Measurements from ENCODE around the gene GPR34. TPM values are rescaled to one million over a fixed set of nuclear protein-coding genes. Genes with fewer than 3 reads are reported as not detected.
A peak's percentile ranks its signal among the peaks of the same experiment; 100 is the strongest.

The GPR34 gene
- polyA plus RNA-seq, 2 of the 4 experiments (the other 2 are of a cell fraction) = 0.23 TPM; not detected in 1

DNA sequence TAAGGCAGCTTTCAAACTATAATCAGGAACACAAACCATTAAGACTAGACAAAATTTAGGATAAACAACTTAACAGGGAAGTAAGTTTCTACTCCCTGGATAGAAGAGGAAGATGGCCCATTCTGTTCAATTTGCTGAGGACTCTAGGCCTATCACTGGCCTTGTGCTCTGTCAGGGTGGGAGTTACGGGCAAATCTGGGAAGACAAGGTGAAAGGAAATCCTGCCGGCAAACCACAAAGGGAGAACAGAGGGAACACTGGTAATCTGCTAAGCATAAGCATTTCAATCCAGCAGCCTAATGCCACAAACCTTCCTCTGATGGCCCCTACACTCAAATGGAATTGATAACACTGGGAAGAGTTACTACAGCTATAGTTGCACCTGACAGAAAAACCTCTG lies 43.5 kb downstream of the GPR34 start (continued):
- TF ChIP-seq, protein P1, sequence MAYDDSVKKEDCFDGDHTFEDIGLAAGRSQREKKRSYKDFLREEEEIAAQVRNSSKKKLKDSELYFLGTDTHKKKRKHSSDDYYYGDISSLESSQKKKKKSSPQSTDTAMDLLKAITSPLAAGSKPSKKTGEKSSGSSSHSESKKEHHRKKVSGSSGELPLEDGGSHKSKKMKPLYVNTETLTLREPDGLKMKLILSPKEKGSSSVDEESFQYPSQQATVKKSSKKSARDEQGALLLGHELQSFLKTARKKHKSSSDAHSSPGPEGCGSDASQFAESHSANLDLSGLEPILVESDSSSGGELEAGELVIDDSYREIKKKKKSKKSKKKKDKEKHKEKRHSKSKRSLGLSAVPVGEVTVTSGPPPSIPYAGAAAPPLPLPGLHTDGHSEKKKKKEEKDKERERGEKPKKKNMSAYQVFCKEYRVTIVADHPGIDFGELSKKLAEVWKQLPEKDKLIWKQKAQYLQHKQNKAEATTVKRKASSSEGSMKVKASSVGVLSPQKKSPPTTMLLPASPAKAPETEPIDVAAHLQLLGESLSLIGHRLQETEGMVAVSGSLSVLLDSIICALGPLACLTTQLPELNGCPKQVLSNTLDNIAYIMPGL (CRISPR knock-in tag; IDR thresholded peaks at IDR 0.05; ENCODE audit: borderline replicate concordance) = no peak
- TF ChIP-seq, protein P2, sequence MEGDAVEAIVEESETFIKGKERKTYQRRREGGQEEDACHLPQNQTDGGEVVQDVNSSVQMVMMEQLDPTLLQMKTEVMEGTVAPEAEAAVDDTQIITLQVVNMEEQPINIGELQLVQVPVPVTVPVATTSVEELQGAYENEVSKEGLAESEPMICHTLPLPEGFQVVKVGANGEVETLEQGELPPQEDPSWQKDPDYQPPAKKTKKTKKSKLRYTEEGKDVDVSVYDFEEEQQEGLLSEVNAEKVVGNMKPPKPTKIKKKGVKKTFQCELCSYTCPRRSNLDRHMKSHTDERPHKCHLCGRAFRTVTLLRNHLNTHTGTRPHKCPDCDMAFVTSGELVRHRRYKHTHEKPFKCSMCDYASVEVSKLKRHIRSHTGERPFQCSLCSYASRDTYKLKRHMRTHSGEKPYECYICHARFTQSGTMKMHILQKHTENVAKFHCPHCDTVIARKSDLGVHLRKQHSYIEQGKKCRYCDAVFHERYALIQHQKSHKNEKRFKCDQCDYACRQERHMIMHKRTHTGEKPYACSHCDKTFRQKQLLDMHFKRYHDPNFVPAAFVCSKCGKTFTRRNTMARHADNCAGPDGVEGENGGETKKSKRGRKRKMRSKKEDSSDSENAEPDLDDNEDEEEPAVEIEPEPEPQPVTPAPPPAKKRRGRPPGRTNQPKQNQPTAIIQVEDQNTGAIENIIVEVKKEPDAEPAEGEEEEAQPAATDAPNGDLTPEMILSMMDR (IDR thresholded peaks at IDR 0.05) = no peak
- TF ChIP-seq HOXB5 (CRISPR knock-in tag; IDR thresholded peaks at IDR 0.05) = no peak
- no peak for TF ChIP-seq TP53 (CRISPR knock-in tag; IDR thresholded peaks at IDR 0.05)
- TF ChIP-seq PHF8 (IDR thresholded peaks at IDR 0.05; ENCODE audit: borderline replicate concordance, low read depth) = no peak
- no peak for TF ChIP-seq RNF2 (IDR thresholded peaks at IDR 0.05; ENCODE audit: borderline replicate concordance, low read depth)

DNA sequence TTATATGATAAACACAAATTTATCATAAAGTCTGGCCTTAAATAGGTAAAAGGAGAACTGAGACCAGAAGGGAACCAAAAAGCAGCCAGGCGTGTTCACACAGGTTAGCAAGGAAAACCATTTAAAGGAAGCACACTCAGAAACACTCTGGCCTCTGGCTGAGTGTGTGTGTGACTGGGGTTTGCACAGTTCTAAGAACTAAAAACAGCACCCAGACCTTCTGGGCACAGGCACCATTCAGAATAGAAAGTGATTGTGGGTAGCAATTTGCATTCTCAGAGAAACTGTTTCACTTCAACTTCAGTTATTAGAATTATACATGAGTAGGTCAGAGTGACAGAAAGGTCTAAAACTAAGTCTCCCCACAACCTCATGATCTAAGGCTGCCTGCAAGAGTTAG lies 45.2 kb downstream of the GPR34 start:
- Histone ChIP-seq H3K4me3 (no peak overlapping the region), H3K9me3 (no peaks in the 10 kb centered on the region), H3K4me2 (no peak overlapping the region), H3K27ac (no peak overlapping the region), H3K4me1 (0 out of 3 replicates have a peak, but pooled peaks cover 4% of the 10 kb centered on the region)
- WGBS (ENCODE audit: missing lambda C conversion rate) = 90% methylated on average over 1 of the region's 1 CpG
- ChIA-PET CTCF (no interaction called here), POLR2A (no interaction called here)
- FAIRE-seq = peak; percentile 13
- TF ChIP-seq, protein P3, sequence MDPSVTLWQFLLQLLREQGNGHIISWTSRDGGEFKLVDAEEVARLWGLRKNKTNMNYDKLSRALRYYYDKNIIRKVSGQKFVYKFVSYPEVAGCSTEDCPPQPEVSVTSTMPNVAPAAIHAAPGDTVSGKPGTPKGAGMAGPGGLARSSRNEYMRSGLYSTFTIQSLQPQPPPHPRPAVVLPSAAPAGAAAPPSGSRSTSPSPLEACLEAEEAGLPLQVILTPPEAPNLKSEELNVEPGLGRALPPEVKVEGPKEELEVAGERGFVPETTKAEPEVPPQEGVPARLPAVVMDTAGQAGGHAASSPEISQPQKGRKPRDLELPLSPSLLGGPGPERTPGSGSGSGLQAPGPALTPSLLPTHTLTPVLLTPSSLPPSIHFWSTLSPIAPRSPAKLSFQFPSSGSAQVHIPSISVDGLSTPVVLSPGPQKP (IDR thresholded peaks at IDR 0.05; ENCODE audit: low read depth, low read length) = no peak
- no peak for TF ChIP-seq TP53 (CRISPR knock-in tag; IDR thresholded peaks at IDR 0.05)
- TF ChIP-seq EP300 (IDR thresholded peaks at IDR 0.05) = no peak
- TF ChIP-seq, protein P4, sequence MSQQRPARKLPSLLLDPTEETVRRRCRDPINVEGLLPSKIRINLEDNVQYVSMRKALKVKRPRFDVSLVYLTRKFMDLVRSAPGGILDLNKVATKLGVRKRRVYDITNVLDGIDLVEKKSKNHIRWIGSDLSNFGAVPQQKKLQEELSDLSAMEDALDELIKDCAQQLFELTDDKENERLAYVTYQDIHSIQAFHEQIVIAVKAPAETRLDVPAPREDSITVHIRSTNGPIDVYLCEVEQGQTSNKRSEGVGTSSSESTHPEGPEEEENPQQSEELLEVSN (IDR thresholded peaks at IDR 0.05; ENCODE audit: borderline replicate concordance, low read depth) = no peak
- TF ChIP-seq NR3C1 (IDR thresholded peaks at IDR 0.05) = no peak
- no peak for TF ChIP-seq RAD21 (conservative IDR thresholded peaks at IDR 0.05 in 1 of 2, IDR thresholded peaks at IDR 0.05 in 1 of 2)
- TF ChIP-seq NFE2L2 (conservative IDR thresholded peaks at IDR 0.05; ENCODE audit: low read length) = no peak
- TF ChIP-seq JUN (IDR thresholded peaks at IDR 0.05) = no peak
- TF ChIP-seq, protein P5, sequence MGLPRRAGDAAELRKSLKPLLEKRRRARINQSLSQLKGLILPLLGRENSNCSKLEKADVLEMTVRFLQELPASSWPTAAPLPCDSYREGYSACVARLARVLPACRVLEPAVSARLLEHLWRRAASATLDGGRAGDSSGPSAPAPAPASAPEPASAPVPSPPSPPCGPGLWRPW (IDR thresholded peaks at IDR 0.05) = no peak
- TF ChIP-seq, protein P2 (IDR thresholded peaks at IDR 0.05) = no peak
- TF ChIP-seq CHD2 (IDR thresholded peaks at IDR 0.05; ENCODE audit: low read length, partially characterized antibody) = no peak
- TF ChIP-seq RARB (CRISPR knock-in tag; IDR thresholded peaks at IDR 0.05) = no peak
- no peak for TF ChIP-seq RNF2 (IDR thresholded peaks at IDR 0.05; ENCODE audit: borderline replicate concordance, low read depth)
- TF ChIP-seq POLR2A (IDR thresholded peaks at IDR 0.05; ENCODE audit: low read length) = no peak
- TF ChIP-seq SMC3 (IDR thresholded peaks at IDR 0.05) = no peak
- TF ChIP-seq HOXB5 (CRISPR knock-in tag; IDR thresholded peaks at IDR 0.05) = no peak
- no peak for DNase-seq (ENCODE audit: low read depth in 1 of 2, low spot score in 1 of 2)
- no peak for ATAC-seq

Measured in A549 (cell line).